GM19397 (cell line): Measurements from ENCODE around the gene IQSEC1.

Source experiments
- ATAC-seq: cut with Tn5 transposase; IDR thresholded peaks from one replicate; pipeline ENCODE4 v1.9.1; 2021; ENCODE audit warnings: mild to moderate bottlenecking, moderate library complexity; ENCODE audit not compliant: unreplicated experiment

Gene IQSEC1

DNA sequence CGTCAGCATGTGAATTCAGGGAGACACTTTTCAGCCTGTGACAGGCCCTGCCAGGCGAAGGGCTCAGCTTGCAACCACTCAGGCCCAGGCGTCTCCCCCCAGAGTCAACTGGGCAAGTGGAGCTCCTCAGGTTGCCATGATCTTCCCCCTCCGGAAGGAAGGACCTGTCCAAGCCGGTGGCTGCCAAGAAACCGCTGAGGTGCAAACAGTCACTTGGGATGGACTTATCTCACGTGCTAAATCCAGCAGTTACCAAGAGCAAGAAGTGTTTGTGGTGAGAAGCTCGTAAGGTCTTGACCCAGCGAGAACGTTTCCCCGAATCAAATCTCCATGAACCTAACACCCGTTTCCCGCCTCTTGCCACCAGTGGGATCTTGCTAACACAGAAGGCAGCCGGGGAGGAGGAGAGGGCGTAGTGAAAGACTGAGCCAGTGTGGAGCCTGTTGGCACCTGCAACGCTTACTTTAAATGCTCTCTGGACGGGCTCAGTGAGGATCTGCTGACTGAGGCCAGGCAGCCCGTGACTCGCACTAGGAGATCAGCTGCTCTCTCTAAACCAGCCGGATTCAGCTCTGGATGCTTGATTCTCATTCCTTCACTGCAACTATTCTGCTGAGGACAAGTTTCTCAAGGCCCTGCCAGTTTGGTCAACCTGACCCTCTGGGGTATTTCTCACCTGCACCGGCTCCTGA lies 39.0 kb downstream of the IQSEC1 start:
- no peak for ATAC-seq

DNA sequence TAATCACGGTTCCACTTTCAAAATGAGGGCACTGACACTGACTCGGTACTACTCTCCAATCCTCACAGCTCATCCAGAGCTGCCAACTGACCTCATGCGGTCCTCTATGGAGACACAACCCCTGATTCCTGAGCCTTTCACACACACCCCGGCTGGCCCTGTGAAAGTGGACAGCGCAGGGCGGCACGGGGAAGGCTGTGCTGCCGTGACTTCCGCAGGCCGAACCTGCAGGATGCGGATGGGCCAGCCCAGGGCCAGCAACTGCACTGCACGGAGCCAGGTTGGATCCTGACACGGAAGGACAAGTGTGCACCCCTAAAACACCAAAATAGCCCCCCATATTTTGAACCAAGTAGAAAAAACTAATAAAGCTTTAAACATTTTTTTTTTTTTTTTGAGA lies 41.0 kb downstream of the IQSEC1 start:
- no peak for ATAC-seq

DNA sequence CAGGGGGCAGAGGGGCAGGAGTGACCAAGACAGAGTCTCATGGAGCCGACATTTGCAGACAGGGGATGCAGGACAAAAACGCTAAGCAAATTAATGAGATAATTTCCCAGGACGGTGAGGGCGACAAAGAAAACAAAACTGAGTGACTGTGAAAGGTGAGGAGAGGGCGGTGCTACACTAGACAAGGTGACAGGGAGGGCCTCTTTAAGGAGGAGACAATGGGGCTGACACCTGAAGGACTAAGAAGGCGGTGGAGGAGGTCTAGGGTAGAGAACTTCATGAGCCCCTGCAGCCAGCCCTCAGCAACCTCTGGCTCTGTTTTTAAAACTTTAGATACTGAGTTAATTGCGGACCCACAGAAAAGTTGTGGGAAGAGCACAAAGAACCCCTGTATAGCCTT lies 41.6 kb downstream of the IQSEC1 start:
- ATAC-seq: no peak

DNA sequence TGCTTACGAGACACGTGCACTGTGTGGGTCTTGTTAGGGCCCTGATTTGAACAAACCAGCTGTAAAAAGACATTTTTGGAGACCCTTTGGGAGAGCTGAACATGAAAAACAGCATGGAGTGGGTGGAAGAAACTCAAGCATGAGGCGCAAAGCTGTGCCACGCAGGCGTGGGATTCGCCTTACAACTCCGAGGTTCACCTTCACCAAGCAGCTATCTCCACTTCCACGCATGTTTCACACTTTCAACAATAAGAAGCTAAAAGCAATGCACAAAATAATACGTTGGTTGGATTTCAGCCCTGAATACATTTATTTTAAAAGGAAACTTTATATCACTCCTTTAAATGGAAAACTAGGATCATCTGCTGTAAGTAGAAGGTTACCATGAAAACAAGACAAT lies 42.5 kb downstream of the IQSEC1 start:
- ATAC-seq: no peak

GRCh38 chr3:13028010-13028821 lies 45.0 kb downstream of the IQSEC1 start:
- no peak for ATAC-seq

DNA sequence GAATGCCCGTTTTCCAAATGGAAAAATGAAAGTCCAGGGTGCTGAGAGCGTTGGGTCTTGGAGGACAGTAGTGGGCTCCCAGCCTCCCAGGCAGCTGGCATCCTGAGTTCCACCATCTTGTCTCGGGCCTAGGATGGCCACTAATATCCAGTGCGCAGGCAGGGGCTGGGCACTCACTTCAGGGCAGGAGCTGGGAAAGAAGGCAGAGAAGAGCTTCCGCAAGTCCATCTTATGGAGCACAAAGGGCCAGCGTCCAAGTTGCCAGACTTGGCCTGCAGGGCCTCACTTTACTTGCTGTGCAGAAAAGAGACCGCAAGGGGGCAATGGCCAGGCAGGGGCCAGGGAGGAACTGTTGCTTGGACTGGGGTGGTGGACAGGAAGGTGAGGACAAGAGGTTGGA lies 46.1 kb downstream of the IQSEC1 start:
- no peak for ATAC-seq

DNA sequence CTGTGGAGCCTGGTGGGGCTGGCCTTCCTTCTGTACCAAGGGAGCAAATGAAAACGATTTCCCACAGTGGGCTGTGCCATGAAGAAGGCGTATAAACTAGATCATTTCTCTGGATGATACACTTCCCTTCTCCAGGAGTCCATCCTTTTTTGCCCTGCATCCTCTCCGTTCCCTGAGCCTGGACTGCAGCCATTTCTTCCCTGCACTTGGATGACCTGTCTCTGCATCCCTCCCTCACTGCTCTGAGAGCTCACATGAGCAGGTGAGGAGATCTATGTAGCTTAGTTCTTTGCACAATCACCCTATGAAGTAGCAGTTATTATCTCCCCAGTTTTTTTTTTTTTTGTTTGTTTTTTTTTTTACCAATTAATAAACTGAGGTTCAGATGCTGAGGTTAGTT lies 46.7 kb downstream of the IQSEC1 start:
- no peak for ATAC-seq

- no peak for ATAC-seq
These were observed 47.3 kb downstream of the IQSEC1 start for GRCh38 chr3:13025778-13026518.

GRCh38 chr3:13025090-13025489 lies 48.1 kb downstream of the IQSEC1 start:
- ATAC-seq: no peak

DNA sequence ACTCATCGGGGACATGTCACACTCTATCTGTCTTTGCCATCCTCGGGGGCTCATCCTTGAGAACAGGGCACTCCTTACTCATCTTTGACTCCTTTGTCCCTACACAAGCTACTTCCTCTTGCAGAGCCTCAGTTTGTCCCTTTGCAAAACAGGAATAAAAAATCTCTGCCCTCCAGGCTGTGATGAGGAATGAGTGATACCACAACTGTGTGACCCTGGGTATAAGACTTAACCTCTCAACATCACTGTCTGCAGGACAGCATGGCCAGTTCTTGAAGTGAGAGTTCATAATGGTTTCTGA lies 48.5 kb downstream of the IQSEC1 start:
- no peak for ATAC-seq

- ATAC-seq: no peak
These were observed 49.1 kb downstream of the IQSEC1 start for GRCh38 chr3:13023971-13024764.

- peak; percentile 25 for ATAC-seq
These were observed 49.8 kb downstream of the IQSEC1 start for GRCh38 chr3:13023235-13023970.

DNA sequence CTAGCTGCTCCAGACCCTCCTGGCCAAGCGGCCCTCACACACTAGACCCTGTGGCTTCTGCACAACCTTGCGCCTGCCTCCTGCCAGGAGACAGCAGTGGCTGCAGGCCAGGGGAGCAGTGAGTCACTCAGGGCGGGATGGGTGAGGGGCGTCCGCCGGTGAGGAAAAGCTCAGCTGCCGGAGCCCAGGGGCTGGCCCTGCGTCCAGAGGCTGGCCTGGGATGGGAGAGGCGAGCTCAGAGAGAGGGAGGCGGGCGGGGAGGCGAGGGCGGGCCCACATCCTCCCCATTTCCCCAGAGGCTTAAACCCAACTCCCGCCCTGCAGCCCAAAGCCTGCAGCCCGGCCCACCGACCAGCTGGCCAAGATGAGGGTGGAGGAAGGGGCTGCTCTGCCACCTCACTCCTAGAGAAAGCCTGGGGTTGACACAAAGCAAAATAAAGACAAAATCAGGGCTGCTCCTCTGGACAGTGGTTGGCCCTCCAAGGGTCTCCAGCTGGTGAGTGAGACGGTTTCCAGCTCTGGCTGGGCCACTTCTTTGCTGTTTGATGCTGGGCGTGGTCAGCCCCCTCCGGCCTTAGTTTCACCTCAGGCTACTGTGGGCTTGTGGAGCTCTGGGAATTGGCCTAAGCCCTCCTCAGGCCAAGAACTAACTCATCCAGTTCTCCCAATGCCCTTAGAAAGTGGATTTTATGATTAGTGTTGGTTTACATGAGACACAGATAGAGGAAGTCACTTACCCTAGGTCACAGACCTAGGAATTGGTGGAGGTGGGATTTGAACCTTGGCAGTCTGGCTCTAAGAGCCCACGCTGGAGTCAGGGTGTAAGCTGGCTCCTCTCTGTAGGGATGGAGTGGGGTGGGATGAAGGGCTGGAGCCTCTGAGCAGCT lies 50.6 kb downstream of the IQSEC1 start:
- ATAC-seq: peak; percentile 50

- no peak for ATAC-seq
These were observed 51.8 kb downstream of the IQSEC1 start for GRCh38 chr3:13021141-13022114.

DNA sequence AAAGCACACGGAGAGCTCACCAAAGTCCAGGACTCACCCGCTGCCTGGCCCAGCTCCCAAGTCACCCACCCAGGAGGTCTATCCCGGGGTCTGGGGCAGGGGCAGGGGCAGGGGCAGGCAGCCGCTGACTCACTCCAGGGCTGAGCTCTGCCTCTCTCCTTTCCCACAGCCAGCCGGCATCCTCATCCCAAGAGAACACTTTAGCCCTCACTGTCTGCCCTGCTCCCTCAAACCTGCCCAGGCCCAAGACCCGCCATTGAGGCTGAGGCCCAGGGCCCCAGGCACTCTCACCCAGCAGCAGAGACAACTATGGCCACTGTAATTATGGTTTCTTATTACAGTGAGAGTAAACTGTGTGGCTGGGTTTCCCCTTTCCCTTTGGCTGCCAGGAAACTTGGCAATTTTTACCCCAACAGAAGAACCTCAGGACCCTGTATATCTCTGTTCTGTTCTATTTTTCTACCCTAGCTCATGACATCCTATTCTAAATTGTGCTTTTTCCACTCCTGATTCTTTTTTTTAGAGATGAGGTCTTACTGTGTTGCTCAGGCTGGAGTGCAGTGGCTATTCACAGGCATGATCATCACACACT lies 53.0 kb downstream of the IQSEC1 start:
- no peak for ATAC-seq

DNA sequence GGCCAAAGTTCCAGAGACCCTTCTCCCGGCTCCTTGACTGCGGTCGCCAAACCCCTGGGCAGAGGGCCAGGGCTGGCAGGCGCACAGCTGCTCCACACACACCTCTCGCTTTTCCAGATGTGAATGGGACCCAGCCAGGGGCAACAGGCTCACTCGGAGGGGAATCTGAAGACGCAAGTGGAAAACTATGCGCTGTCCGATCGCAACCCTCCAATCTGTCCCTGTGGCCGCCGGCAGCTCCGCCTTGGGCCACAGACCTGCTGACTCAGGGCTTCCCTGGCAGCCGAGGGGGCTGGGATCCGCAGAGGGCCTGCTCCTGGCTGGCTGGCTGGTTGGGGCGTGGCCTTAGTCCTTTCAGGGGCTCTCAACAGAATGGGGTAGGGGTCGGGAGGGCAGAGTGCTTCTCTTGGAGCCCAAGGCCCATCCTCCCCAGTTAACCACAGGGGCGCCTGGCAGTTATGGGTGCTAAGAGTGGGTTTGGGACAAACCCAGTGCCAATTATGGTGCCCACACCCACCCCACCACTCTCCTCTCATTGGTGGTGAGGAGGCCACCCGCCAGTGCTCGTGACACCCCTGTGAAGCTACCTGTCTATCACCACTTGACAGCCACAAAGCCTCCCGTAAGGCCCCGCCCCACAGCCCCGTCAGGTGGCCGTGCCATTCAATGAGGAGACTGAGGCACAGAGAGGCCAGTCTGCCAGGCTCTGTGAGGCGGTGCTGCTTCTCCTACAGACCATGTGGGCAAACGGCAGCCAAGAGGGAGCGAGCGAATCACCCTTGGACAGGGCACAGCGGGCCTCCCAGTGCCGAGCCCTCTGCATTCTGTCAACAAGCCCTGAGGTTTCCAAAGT lies 53.8 kb downstream of the IQSEC1 start:
- no peak for ATAC-seq
